Fibroblast of skin of right quadriceps (primary cell): ENCODE measurements around the gene NRDE2.

Source experiments
- DNase-seq: peaks from one replicate; pipeline ENCODE4 v3.0.0-alpha.2; 2013

The NRDE2 gene

GRCh38 chr14:90297876-90298629 is 33.7 kb downstream of the NRDE2 start:
- no peak for DNase-seq

GRCh38 chr14:90296641-90297040 is 35.1 kb downstream of the NRDE2 start:
- DNase-seq, result no peak

- DNase-seq, result no peak
These were observed 35.7 kb downstream of the NRDE2 start for GRCh38 chr14:90295870-90296516.

- no peak for DNase-seq
These were observed 36.9 kb downstream of the NRDE2 start for GRCh38 chr14:90294872-90295271.

GRCh38 chr14:90293766-90294730 is 37.7 kb downstream of the NRDE2 start:
- no peak for DNase-seq

GRCh38 chr14:90291699-90292098 is 40.0 kb downstream of the NRDE2 start:
- DNase-seq, result no peak

- DNase-seq, result no peak
These were observed 41.3 kb downstream of the NRDE2 start for GRCh38 chr14:90290337-90291011.

DNA sequence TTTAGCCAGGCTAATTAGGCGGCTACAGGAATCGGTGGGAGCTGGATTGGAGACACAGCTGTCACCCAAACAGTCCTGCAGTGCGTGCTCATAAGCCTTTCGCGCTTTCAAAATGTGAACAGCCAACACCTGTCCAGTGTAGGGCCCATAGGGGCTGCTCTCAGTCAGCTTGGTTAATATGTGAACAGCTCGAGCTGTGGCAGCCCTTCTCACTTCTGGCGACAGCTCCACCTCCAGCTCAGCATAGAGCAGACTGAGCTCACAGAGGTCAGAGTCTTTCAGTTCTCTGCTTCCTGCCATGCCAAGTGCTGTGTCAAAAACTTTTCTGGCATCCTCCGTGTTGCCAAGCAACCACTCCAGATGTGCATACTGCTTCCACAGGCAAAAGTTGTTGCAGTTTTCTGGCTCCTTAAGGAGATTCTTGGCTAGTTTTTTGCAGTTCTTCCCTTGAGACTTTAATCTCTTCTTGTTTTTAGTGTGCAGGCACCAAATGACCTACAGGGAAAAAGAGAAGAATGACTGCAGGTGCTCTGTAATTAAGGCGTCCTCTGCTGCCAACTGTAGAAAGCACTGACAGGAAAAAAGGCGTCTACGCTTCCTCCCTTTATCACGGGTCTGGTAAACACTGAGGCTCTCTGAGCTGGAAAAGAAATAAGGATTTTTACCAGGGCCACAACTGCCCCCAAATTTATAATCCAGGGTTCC is 42.9 kb downstream of the NRDE2 start:
- no peak for DNase-seq

- DNase-seq, result no peak
These were observed 44.0 kb downstream of the NRDE2 start for GRCh38 chr14:90287791-90288190.

DNA sequence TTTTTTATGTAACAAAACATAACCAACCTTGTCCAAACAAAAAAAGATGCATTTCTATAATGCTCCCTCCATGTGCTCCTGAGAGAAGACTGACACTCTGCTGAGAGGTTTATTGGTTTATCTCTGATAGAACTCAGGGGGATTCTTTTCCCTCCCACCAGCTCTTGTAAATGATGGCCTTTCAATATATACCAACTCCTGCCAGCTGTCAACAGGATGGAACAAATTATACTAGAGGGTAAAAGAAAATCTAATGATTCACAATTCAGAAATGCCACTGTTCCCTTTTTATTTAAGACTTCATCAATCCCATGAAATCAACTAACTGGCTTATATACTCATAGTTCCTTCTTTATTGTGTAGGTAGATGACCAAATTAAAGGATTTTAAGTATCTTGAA is 50.0 kb downstream of the NRDE2 start:
- peak; percentile 40 for DNase-seq

- DNase-seq, result peak; percentile 83
These were observed 50.5 kb downstream of the NRDE2 start for GRCh38 chr14:90281261-90281660.

DNA sequence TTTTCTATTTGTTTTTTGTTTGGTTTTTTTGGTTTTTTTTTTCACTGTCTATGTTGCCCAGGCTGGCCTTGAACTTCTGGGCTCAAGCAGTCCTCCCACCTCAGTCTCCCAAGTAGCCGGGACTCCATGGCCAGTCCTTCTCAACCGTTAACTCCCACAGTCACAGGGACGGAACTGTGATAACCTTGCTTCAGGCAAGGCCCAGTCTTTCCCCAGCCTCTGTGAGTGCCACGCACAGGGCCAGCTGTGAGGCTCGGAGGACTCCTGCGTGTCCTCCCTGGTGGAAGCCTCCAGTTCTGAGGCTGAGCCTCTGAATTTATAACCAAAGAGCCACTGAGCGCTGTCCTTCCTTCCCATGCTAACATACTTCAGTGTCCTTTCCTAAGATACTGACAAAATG is 51.6 kb downstream of the NRDE2 start:
- DNase-seq, result no peak

- DNase-seq, result no peak
These were observed 53.3 kb downstream of the NRDE2 start for GRCh38 chr14:90278199-90279175.

DNA sequence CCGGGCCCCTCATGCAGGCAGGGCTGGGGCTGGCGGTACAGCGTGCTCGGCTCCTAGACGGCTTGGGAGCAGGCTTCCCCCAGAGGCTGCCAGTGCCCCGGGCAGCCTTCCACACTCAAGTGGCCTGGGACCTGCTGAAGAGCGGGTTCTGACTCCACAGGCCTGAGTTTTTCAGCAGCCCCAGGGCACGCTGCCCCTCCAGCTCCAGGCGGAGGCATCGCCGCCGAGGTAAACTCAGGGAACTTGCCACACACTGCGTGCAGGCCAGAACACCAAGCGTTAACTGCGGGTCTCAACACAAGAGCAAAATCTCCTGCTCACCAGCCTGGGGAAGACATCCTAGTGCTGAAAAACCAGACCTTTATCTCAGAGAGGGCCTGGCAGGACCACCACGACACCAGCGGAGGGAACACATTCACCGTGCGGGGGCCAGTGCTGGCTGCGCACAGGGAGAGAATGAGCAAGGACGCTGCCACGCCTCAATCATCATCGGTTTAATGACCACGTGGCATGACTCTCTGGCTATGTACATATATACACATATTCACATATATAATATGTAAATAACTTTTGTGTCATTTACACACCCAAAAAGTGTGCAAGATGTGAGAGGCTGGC is 54.1 kb downstream of the NRDE2 start:
- DNase-seq, result no peak

- no peak for DNase-seq
These were observed 54.9 kb downstream of the NRDE2 start for GRCh38 chr14:90276646-90277367.

DNA sequence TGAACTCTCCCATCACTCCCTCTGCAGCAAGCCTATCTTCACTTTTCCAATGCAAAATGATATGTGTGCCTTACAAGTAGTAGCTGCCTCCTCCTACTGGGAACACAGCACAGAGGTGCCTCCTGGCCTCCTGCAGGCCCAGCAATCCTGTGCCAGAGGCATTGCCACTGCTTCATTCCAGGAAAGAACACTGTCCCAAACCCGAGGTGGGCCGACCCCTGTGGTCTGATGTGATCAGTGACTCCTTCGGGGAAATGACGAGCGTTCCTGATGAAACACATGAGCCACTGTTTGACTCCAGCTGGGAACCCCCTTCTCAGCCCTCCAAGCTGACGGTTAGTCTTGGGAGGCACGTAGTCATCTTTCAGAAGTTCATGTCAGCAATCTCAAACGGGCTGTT is 55.9 kb downstream of the NRDE2 start:
- DNase-seq, result peak; percentile 59

GRCh38 chr14:90275458-90275814 is 56.3 kb downstream of the NRDE2 start:
- no peak for DNase-seq

- DNase-seq, result peak; percentile 58
These were observed 56.8 kb downstream of the NRDE2 start for GRCh38 chr14:90274808-90275457.

DNA sequence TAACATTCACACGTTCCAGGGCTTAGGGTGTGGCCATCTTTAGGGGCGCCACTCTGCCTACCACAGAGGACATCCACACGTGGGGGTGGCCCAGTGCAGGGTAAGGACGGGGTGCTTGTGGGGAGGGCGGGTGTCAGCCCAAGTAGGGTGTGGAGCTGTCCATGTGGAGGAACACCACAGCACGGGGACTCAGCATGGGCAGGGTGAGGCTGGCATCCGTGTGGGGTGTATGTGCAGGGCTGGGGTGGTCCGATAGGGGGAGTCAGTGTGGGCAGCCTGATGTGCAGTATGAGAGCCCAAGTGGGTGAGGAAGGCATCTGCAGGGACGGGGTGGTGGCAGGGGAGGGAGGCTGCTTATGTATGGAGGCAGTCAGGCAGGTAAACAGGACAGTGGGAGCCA is 57.7 kb downstream of the NRDE2 start:
- no peak for DNase-seq
